IMR-90 (cell line): ENCODE results near the gene ASRGL1.
"Not testable (repeated sequence)": the region's sequence is repeated elsewhere in the genome, so short reads cannot be mapped to it uniquely, and the experiment has no call there.

Experiments used
- CEBPB ChIP-seq: IDR thresholded peaks from 2 replicates; pipeline ENCODE4 v1.6.1; 2012; ENCODE audit warnings: low read depth, low read length, improper control_type of control experiment
- CHD1 ChIP-seq: IDR thresholded peaks from 2 replicates; pipeline ENCODE4 v1.6.1; 2012; ENCODE audit warnings: low read depth, low read length, improper control_type of control experiment
- CTCF ChIP-seq: conservative IDR thresholded peaks from 2 replicates; pipeline ENCODE4 v1.5.1; 2012; ENCODE audit warnings: mild to moderate bottlenecking, low read depth, low read length, improper control_type of control experiment
- ELK1 ChIP-seq: fragments of 150-350 bp; IDR thresholded peaks from 2 replicates; pipeline ENCODE4 v1.6.1; 2016; ENCODE audit warnings: low read depth, mild to moderate bottlenecking, low read length, moderate library complexity, borderline replicate concordance
- MAFK ChIP-seq: IDR thresholded peaks from 2 replicates; pipeline ENCODE4 v1.6.1; 2012; ENCODE audit warnings: low read depth, low read length, improper control_type of control experiment
- MAZ ChIP-seq: IDR thresholded peaks from 2 replicates; pipeline ENCODE4 v1.6.1; 2012; ENCODE audit warnings: low read depth, mild to moderate bottlenecking, low read length, improper control_type of control experiment, moderate library complexity, borderline replicate concordance
- MXI1 ChIP-seq: IDR thresholded peaks from 2 replicates; pipeline ENCODE4 v1.6.1; 2012; ENCODE audit warnings: low read depth, mild to moderate bottlenecking, low read length, moderate library complexity, borderline replicate concordance
- POLR2A ChIP-seq: IDR thresholded peaks from 2 replicates; pipeline ENCODE4 v1.6.1; 2012; ENCODE audit warnings: mild to moderate bottlenecking, low read depth, low read length
- RAD21 ChIP-seq: IDR thresholded peaks from 2 replicates; pipeline ENCODE4 v1.6.1; 2012; ENCODE audit warnings: low read length, improper control_type of control experiment
- RCOR1 ChIP-seq: IDR thresholded peaks from 2 replicates; pipeline ENCODE4 v1.6.1; 2012; ENCODE audit warnings: mild to moderate bottlenecking, low read length, improper control_type of control experiment; ENCODE audit not compliant: insufficient replicate concordance
- RFX5 ChIP-seq: IDR thresholded peaks from 2 replicates; pipeline ENCODE4 v1.8.0; 2012; ENCODE audit warnings: low read depth, mild to moderate bottlenecking, low read length, moderate library complexity
- SMC3 ChIP-seq: fragments of 150-350 bp; IDR thresholded peaks from 2 replicates; pipeline ENCODE4 v1.6.1; 2016; ENCODE audit warnings: low read depth, mild to moderate bottlenecking, antibody characterized with exemption, low read length, moderate library complexity
- USF2 ChIP-seq: fragments of 150-350 bp; IDR thresholded peaks from 2 replicates; pipeline ENCODE4 v1.6.1; 2017; ENCODE audit warnings: mild to moderate bottlenecking, antibody characterized with exemption, low read length, low read depth

- not testable (repeated sequence) for TF ChIP-seq CTCF, RAD21, POLR2A, CHD1, USF2, SMC3, ELK1, MXI1, RCOR1, RFX5, CEBPB, MAZ, MAFK
These were observed 31.7 kb downstream of the ASRGL1 start for GRCh38 chr11:62368861-62369477.
